SJSA1 (cell line): Measurements from ENCODE around the gene CACNA2D1. TPM values are rescaled to one million over a fixed set of nuclear protein-coding genes. Genes with fewer than 3 reads are reported as not detected.

Experiments
- DNase-seq, 2 experiments: peaks; one replicate each; pipeline ENCODE4 v3.0.0-alpha.2; 2015 to 2020; ENCODE audit warnings: low spot score in 2 of 2, low read depth in 1 of 2
- H3K27ac ChIP-seq: fragments of 250-450 bp; sonication (Bioruptor Pico); 2 replicates; pipeline ENCODE4 v1.5.1; 2020; ENCODE audit warnings: mild to moderate bottlenecking, moderate library complexity
- H3K27me3 ChIP-seq: fragments of 250-450 bp; sonication (Bioruptor Pico); replicated peaks from 2 replicates; pipeline ENCODE4 v1.5.1; 2020; ENCODE audit warnings: mild to moderate bottlenecking, moderate library complexity
- H3K36me3 ChIP-seq: fragments of 250-450 bp; sonication (Bioruptor Pico); 2 replicates; pipeline ENCODE4 v1.5.1; 2020; ENCODE audit warnings: mild to moderate bottlenecking
- H3K4me1 ChIP-seq: fragments of 250-450 bp; sonication (Bioruptor Pico); replicated peaks from 2 replicates; pipeline ENCODE4 v1.6.1; 2021; ENCODE audit warnings: mild to moderate bottlenecking
- H3K4me3 ChIP-seq: fragments of 250-450 bp; sonication (Bioruptor Pico); 2 replicates; pipeline ENCODE4 v1.5.1; 2020; ENCODE audit warnings: mild to moderate bottlenecking
- H3K9me3 ChIP-seq: fragments of 250-450 bp; sonication (Bioruptor Pico); replicated peaks from 2 replicates; pipeline ENCODE4 v1.5.1; 2020; ENCODE audit warnings: mild to moderate bottlenecking
- total RNA-seq: library from RNA; depleted of rRNA; stranded (reverse); fragments of >200 nt; shearing (Covaris generic); gene quantifications from 2 replicates; pipeline ENCODE4 v1.2.3, GENCODE V29; 2014

The CACNA2D1 gene
- total RNA-seq, 1 experiment from 2014 or later, result 31.6 TPM

GRCh38 chr7:82335927-82336326 lies 107.7 kb downstream of the CACNA2D1 start:
- Histone ChIP-seq H3K4me3 (no peak overlapping the region), H3K27me3 (no peaks in the 10 kb centered on the region), H3K27ac (no peak overlapping the region), H3K9me3 (no peaks in the 10 kb centered on the region), H3K4me1 (peaks cover 24% of the 10 kb centered on the region), H3K36me3 (no peaks in the 10 kb centered on the region; the same call in 1 of the 2 replicates)
- no peak for DNase-seq

- peaks cover 27% of the 10 kb centered on the region for H3K4me1 ChIP-seq
- H3K9me3 ChIP-seq, result no peaks in the 10 kb centered on the region
- no peak overlapping the region for H3K4me3 ChIP-seq
- DNase-seq, result no peak
- no peak overlapping the region for H3K27ac ChIP-seq
- H3K27me3 ChIP-seq, result no peaks in the 10 kb centered on the region
- H3K36me3 ChIP-seq, result no peaks in the 10 kb centered on the region; the same call in 1 of the 2 replicates
Observed at GRCh38 chr7:82335001-82335400, 108.6 kb downstream of the CACNA2D1 start.

DNA sequence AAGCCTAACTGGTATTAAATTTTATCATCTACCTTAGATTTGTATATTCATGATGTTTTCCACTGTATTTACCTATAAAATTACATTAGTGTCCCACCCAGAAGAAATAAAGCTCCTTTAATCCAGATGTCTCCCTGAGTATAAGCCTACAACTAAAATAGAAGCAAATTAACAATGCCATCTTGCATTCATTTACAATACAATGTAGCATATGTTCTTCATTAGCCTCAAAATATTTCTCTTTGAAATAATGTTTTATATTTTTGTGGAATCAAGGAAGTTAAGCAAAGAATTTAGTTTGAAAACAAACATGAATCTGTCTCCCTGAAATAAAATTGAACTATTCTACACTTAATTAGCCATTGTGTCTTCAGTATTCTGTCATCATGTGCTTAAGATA lies 112.3 kb downstream of the CACNA2D1 start:
- no peak for DNase-seq
- H3K4me3 ChIP-seq, result no peak overlapping the region
- H3K9me3 ChIP-seq, result no peaks in the 10 kb centered on the region
- H3K27ac ChIP-seq, result no peak overlapping the region
- no peaks in the 10 kb centered on the region for H3K36me3 ChIP-seq
- H3K4me1 ChIP-seq, result peaks cover 40% of the 10 kb centered on the region
- no peaks in the 10 kb centered on the region for H3K27me3 ChIP-seq

DNA sequence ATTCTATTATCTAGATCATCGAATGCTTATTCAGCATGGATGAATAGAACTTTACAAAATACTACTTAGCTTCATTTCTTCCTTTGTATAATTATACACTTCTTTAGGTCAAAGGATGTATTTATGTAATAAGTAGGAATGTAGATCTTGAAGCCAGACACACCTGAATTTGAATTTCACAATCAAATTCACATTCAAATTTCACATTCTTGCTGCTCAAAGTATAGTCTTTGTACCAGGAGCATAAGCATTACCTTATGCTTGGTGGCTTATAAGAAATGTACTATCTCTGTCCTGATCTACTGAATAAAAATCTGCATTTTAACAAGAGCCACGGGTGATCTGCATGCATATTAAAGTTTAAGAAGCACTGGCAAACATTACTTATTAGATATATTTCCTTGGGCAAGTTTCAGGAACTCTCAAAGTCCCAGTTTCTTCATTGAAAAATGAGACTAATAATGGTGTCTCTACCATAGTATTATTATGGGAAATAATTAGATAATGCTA lies 112.8 kb downstream of the CACNA2D1 start:
- Histone ChIP-seq H3K4me3 (no peak overlapping the region), H3K9me3 (no peaks in the 10 kb centered on the region), H3K4me1 (peaks cover 45% of the 10 kb centered on the region), H3K27me3 (no peaks in the 10 kb centered on the region), H3K27ac (no peak overlapping the region), H3K36me3 (no peaks in the 10 kb centered on the region)
- DNase-seq, result no peak

DNA sequence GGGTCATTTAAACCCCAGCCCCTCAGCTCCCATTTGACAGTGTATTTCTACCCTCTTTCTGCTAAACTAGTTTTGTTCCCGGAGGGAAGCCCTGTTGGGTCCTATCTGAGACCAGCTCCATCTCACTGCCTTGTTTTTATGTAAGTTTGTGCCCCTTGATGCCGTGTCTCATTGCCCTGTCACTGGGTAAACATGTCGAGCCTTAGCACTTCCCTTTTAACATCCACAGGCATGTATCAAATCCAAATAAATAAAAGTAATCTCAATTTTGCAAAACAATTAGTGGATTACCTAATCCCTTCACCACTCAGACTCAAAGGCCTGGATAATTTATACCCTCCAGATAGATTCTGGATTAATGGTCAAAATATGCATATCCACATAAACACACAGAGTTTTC lies 115.7 kb downstream of the CACNA2D1 start:
- no peak overlapping the region for H3K4me3 ChIP-seq
- H3K4me1 ChIP-seq, result peaks cover 55% of the 10 kb centered on the region
- no peak overlapping the region for H3K27ac ChIP-seq
- H3K9me3 ChIP-seq, result no peaks in the 10 kb centered on the region
- DNase-seq, result no peak
- no peaks in the 10 kb centered on the region for H3K36me3 ChIP-seq
- no peaks in the 10 kb centered on the region for H3K27me3 ChIP-seq

DNA sequence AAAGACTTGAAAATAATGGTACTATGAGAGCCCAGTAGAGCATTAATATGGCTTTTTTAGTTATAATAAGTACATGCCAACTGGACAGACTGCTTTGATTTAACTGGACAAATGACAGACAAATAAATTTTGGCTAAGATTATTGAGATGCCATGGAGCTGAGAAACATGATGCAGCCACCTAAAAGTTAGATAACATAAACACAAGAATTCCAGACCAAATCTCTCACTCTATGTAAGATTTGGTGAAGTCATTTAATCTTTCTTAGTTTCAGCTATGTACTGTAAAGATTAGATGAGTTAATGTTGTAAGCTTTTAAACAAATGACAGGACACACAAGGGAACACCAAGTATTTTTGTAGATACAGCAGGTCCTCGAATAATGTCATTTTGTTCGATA lies 118.2 kb downstream of the CACNA2D1 start:
- H3K36me3 ChIP-seq, result no peaks in the 10 kb centered on the region
- peak in 1 of 2 experiments; percentile 56 for DNase-seq
- H3K9me3 ChIP-seq, result no peaks in the 10 kb centered on the region
- peak overlapping the region; percentile 63 for H3K27ac ChIP-seq
- peaks cover 38% of the 10 kb centered on the region for H3K4me1 ChIP-seq
- H3K27me3 ChIP-seq, result no peaks in the 10 kb centered on the region
- H3K4me3 ChIP-seq, result no peak overlapping the region

- no peak overlapping the region for H3K4me3 ChIP-seq
- H3K9me3 ChIP-seq, result no peaks in the 10 kb centered on the region
- H3K36me3 ChIP-seq, result no peaks in the 10 kb centered on the region
- peaks cover 47% of the 10 kb centered on the region for H3K4me1 ChIP-seq
- H3K27ac ChIP-seq, result no peak overlapping the region
- no peak for DNase-seq
- no peaks in the 10 kb centered on the region for H3K27me3 ChIP-seq
Observed at GRCh38 chr7:82323806-82324205, 119.8 kb downstream of the CACNA2D1 start.

DNA sequence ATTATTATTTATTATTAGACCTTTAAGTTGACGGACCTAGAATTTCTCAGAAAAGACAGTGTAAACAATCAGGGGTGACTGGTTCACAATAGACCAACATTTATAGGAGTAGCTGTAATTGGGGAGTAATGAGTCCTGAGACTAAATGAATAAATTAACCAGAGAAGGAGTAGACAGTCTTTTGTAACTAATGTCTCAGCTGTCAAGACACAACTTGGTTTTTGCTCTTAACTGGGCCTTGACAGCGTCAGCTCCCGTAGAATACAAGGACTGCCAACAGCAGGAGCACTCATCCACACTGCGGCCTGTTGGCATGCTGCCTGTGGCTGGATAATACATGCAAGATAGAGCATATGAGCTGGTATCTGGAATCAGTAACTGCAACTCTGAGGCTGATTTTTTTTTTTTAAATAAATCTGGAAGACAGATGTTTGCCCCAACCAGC lies 123.9 kb downstream of the CACNA2D1 start:
- Histone ChIP-seq H3K36me3 (no peaks in the 10 kb centered on the region), H3K4me3 (no peak overlapping the region), H3K9me3 (no peaks in the 10 kb centered on the region), H3K4me1 (peaks cover 19% of the 10 kb centered on the region), H3K27ac (no peak overlapping the region), H3K27me3 (no peaks in the 10 kb centered on the region)
- DNase-seq, result peak; percentile 57 to 69

DNA sequence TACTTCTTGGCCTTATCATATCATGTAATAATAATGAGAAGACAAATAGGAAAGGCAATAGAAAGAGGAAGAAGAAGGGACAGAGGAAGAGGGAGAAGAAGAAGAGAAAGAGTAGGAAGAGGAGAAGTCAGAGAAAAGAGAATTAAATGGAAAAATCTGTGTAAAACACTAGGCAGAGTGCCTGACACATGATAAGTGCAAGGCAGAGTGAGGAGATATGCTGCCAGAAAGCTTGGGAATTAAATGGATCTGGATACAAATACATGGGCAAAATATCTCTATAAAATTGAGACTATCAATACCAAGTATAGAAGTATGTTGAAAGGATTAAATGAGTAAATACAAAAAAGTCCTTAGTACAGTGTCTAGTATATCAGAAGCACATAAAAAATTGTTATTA lies 124.8 kb downstream of the CACNA2D1 start:
- Histone ChIP-seq H3K36me3 (no peaks in the 10 kb centered on the region), H3K4me1 (peaks cover 12% of the 10 kb centered on the region), H3K9me3 (no peaks in the 10 kb centered on the region), H3K27ac (no peak overlapping the region), H3K27me3 (no peaks in the 10 kb centered on the region), H3K4me3 (no peak overlapping the region)
- no peak for DNase-seq

DNA sequence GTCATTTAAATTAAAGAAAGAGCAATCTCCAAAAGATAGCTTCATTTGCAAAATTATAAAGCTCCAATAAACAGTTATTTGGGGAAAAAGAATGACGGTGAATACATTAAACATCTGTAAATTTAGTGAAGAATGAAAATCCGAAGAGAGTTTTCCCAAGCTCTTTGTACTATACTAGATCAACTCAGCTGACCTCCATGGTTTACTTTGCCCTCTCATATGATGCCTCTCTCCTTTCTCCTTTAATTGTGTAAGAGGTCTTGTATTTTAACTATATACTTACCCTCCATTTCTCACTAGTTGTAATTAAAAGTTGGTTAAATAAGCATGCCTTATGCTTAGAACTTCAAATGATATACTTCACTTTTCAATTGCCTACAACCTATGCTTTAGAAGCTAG lies 125.8 kb downstream of the CACNA2D1 start:
- Histone ChIP-seq H3K4me3 (no peak overlapping the region), H3K4me1 (peaks cover 9% of the 10 kb centered on the region), H3K9me3 (no peaks in the 10 kb centered on the region), H3K27me3 (no peaks in the 10 kb centered on the region), H3K36me3 (no peaks in the 10 kb centered on the region), H3K27ac (no peak overlapping the region)
- no peak for DNase-seq

DNA sequence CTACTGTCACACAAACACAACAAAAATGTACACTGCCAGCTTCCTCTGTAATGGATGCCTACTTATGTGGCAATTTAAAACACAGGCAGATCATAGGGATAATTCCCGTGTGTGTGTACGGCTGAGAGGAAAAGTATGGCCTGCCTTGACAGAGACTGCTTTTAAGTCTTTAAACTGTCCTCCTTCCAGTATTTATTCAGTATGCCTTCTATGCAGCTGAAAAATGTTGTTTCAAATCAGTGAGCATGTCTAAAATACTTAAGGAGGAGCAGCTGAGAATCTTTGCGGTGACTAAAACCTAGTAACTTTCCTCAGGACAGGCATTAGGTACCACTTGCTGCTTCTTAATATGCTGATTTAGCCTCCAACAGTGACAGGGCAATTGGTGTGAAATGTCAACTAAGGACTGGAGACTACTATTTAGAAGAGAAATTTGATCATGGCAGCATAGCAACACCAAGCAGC lies 126.3 kb downstream of the CACNA2D1 start:
- no peaks in the 10 kb centered on the region for H3K9me3 ChIP-seq
- no peak for DNase-seq
- no peak overlapping the region for H3K27ac ChIP-seq
- peaks cover 9% of the 10 kb centered on the region for H3K4me1 ChIP-seq
- H3K4me3 ChIP-seq, result no peak overlapping the region
- no peaks in the 10 kb centered on the region for H3K36me3 ChIP-seq
- H3K27me3 ChIP-seq, result no peaks in the 10 kb centered on the region

DNA sequence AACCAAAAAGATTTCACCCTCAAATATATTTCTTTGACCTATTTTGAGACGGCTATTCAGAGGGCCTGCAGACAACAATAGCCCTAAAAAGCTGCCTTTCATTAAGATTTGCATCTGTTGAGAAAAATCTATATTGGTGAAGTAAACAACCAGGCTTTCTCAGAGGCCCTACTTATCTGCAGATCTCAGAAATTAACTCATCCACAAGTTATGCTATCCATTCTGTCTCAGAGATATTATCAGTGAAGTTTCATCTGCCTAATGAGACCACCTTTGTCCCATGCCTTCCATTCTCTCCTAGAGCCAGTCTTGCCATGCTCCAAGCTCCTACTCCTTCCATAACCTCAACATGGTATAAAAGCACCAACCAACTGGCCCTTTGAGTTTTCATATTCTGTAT lies 130.3 kb downstream of the CACNA2D1 start:
- Histone ChIP-seq H3K27ac (no peak overlapping the region), H3K9me3 (no peaks in the 10 kb centered on the region), H3K4me1 (no peaks in the 10 kb centered on the region), H3K36me3 (no peaks in the 10 kb centered on the region), H3K27me3 (no peaks in the 10 kb centered on the region), H3K4me3 (no peak overlapping the region)
- DNase-seq, result no peak

GRCh38 chr7:82312646-82313045 lies 130.9 kb downstream of the CACNA2D1 start:
- H3K27ac ChIP-seq, result no peak overlapping the region
- no peaks in the 10 kb centered on the region for H3K36me3 ChIP-seq

GRCh38 chr7:82305347-82306005 lies 138.1 kb downstream of the CACNA2D1 start:
- H3K36me3 ChIP-seq, result no peaks in the 10 kb centered on the region
- DNase-seq, result no peak
- no peak overlapping the region for H3K27ac ChIP-seq
- no peaks in the 10 kb centered on the region for H3K9me3 ChIP-seq
- no peak overlapping the region for H3K4me3 ChIP-seq
- no peaks in the 10 kb centered on the region for H3K27me3 ChIP-seq
- no peaks in the 10 kb centered on the region for H3K4me1 ChIP-seq

More at GRCh38 chr7:82312646-82313045, 130.9 kb downstream of the CACNA2D1 start:
- Histone ChIP-seq H3K4me3 (no peak overlapping the region), H3K4me1 (no peaks in the 10 kb centered on the region), H3K27me3 (no peaks in the 10 kb centered on the region), H3K9me3 (no peaks in the 10 kb centered on the region)
- DNase-seq, result no peak
